Right lobe of liver (tissue), 4 donors: Measurements from ENCODE around the gene CFAP53.
"Not testable (repeated sequence)": the region's sequence is repeated elsewhere in the genome, so short reads cannot be mapped to it uniquely, and the experiment has no call there.

Source experiments
- CTCF ChIP-seq, 4 donors: fragments of 200-600 bp in 3 of 4; fragments of 450-650 bp in 1 of 4; IDR thresholded peaks; one replicate each; pipeline versions ENCODE4 v1.5.1 to v1.8.0; 2016 to 2022; ENCODE audit warnings: antibody characterized with exemption in 4 of 4, mild to moderate bottlenecking in 2 of 4
- POLR2A ChIP-seq: fragments of 450-650 bp; IDR thresholded peaks from one replicate; pipeline ENCODE4 v1.6.1; 2017; ENCODE audit warnings: antibody characterized with exemption, mild to moderate bottlenecking
- donor health status: DM: no; HTN: no; CAD: no.
- donor health status: DM: no; HTN: no; CAD: no.
- donor health status: DM: no; HTN: yes; CAD: no.

GRCh38 chr18:50241768-50242167 is 24.5 kb downstream of the CFAP53 start:
- TF ChIP-seq CTCF (IDR thresholded peaks at IDR 0.05); POLR2A: not testable (repeated sequence)
